Mammary epithelial cell (primary cell): ENCODE measurements around the gene CD300LF.

Source experiments
- EZH2 ChIP-seq: IDR thresholded peaks from 2 replicates; pipeline ENCODE4 v1.6.1; 2012; ENCODE audit warnings: low read length, inconsistent platforms, borderline replicate concordance
- TF ChIP-seq, protein P1 (sequence below), 2 donors: IDR thresholded peaks in 1 of 2; conservative IDR thresholded peaks in 1 of 2; 2 replicates each; pipeline ENCODE4 v1.5.1; 2011 to 2012; ENCODE audit warnings: inconsistent platforms in 2 of 2, low read length in 2 of 2, mild to moderate bottlenecking in 2 of 2, control low read depth in 1 of 2, low read depth in 1 of 2; ENCODE audit not compliant: insufficient read depth in 1 of 2; ENCODE audit errors: extremely low read depth in 1 of 2

DNA sequence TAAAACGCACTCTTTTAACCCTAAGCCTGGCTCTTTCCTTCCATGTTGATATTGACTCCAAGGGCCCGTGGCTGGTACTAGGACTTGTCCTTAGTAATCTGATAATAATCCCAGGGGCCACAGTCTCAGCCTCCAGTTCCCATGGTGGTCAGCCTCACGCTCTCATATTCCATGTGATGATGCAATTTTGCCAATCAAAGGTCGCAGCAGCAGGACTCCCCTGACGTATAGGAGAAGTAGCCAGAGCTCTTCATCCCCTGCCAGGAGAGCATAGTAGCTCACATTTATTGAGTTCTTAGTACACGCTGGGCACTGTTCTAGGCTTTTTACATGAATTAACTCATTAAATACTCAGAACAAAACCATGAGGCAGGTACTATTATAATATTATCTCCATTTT is 42.4 kb downstream of the CD300LF start:
- TF ChIP-seq, protein P1, sequence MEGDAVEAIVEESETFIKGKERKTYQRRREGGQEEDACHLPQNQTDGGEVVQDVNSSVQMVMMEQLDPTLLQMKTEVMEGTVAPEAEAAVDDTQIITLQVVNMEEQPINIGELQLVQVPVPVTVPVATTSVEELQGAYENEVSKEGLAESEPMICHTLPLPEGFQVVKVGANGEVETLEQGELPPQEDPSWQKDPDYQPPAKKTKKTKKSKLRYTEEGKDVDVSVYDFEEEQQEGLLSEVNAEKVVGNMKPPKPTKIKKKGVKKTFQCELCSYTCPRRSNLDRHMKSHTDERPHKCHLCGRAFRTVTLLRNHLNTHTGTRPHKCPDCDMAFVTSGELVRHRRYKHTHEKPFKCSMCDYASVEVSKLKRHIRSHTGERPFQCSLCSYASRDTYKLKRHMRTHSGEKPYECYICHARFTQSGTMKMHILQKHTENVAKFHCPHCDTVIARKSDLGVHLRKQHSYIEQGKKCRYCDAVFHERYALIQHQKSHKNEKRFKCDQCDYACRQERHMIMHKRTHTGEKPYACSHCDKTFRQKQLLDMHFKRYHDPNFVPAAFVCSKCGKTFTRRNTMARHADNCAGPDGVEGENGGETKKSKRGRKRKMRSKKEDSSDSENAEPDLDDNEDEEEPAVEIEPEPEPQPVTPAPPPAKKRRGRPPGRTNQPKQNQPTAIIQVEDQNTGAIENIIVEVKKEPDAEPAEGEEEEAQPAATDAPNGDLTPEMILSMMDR (conservative IDR thresholded peaks at IDR 0.05 in 1 of 2, IDR thresholded peaks at IDR 0.05 in 1 of 2; ENCODE audit: extremely low read depth in 1 of 2, insufficient read depth in 1 of 2, low read depth in 1 of 2, low read length in 2 of 2), result no peak
- TF ChIP-seq EZH2, result no peak
